ENCODE measurements around the gene APEH. TPM values are rescaled to one million over a fixed set of nuclear protein-coding genes. Genes with fewer than 3 reads are reported as not detected.

Gene APEH
- total and polyA plus RNA-seq, 2 experiments from 2014 or later, result 170 to 264 TPM

DNA sequence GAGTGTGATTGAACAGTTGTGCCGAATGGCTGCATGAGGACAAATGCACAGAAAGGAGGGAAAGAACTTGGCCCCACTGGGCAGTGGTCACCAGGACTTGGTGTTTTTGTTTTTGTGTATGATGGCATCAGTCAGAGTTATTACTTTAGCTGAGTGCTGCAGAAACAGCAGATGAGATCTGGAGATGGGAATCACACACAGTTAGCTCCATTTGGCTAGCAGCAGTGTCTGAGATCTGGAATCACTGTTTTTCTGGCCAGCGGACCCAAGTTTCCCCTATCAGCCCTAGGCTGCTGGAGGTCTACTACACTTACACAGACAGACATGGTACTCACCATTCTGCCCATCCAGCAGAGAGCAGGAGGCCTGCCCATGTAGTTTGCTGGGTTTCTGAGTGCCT lies 45.9 kb upstream of the APEH start:
- no peaks in the 10 kb centered on the region for H3K4me1 ChIP-seq (ENCODE audit: insufficient read depth)
- no peaks in the 10 kb centered on the region for H3K36me3 ChIP-seq (ENCODE audit: insufficient read depth)
- H2AFZ ChIP-seq, result no peak overlapping the region
- ATAC-seq (no peak), DNase-seq (ENCODE audit: low spot score) (no peak)
- Mint-ChIP-seq H3K27ac (no peak overlapping the region), H3K4me1 (no peaks in the 10 kb centered on the region), H3K27me3 (ENCODE audit: insufficient read depth, low read depth, poor library complexity) (peaks cover 1% of the 10 kb centered on the region), H3K36me3 (ENCODE audit: low read depth) (peaks cover 15% of the 10 kb centered on the region; the same call in 2 of the 3 replicates), H3K4me3 (no peak overlapping the region), H3K9me3 (peaks cover 10% of the 10 kb centered on the region; the same call in 2 of the 3 replicates)
- no peaks in the 10 kb centered on the region for H3K79me2 ChIP-seq (replicated peaks; ENCODE audit: insufficient read depth)
- H3K27ac ChIP-seq (ENCODE audit: low read depth), result no peak overlapping the region
- no peak overlapping the region for H3K4me2 ChIP-seq
- H3K9me2 ChIP-seq (ENCODE audit: insufficient read depth), result no peaks in the 10 kb centered on the region
- no peak overlapping the region for H3K4me3 ChIP-seq
- no peaks in the 10 kb centered on the region for H3F3A ChIP-seq (replicated peaks; ENCODE audit: low read depth)
- no peak for TF ChIP-seq POLR2AphosphoS5 (IDR thresholded peaks at IDR 0.05; ENCODE audit: low read depth)
- TF ChIP-seq, protein P1, sequence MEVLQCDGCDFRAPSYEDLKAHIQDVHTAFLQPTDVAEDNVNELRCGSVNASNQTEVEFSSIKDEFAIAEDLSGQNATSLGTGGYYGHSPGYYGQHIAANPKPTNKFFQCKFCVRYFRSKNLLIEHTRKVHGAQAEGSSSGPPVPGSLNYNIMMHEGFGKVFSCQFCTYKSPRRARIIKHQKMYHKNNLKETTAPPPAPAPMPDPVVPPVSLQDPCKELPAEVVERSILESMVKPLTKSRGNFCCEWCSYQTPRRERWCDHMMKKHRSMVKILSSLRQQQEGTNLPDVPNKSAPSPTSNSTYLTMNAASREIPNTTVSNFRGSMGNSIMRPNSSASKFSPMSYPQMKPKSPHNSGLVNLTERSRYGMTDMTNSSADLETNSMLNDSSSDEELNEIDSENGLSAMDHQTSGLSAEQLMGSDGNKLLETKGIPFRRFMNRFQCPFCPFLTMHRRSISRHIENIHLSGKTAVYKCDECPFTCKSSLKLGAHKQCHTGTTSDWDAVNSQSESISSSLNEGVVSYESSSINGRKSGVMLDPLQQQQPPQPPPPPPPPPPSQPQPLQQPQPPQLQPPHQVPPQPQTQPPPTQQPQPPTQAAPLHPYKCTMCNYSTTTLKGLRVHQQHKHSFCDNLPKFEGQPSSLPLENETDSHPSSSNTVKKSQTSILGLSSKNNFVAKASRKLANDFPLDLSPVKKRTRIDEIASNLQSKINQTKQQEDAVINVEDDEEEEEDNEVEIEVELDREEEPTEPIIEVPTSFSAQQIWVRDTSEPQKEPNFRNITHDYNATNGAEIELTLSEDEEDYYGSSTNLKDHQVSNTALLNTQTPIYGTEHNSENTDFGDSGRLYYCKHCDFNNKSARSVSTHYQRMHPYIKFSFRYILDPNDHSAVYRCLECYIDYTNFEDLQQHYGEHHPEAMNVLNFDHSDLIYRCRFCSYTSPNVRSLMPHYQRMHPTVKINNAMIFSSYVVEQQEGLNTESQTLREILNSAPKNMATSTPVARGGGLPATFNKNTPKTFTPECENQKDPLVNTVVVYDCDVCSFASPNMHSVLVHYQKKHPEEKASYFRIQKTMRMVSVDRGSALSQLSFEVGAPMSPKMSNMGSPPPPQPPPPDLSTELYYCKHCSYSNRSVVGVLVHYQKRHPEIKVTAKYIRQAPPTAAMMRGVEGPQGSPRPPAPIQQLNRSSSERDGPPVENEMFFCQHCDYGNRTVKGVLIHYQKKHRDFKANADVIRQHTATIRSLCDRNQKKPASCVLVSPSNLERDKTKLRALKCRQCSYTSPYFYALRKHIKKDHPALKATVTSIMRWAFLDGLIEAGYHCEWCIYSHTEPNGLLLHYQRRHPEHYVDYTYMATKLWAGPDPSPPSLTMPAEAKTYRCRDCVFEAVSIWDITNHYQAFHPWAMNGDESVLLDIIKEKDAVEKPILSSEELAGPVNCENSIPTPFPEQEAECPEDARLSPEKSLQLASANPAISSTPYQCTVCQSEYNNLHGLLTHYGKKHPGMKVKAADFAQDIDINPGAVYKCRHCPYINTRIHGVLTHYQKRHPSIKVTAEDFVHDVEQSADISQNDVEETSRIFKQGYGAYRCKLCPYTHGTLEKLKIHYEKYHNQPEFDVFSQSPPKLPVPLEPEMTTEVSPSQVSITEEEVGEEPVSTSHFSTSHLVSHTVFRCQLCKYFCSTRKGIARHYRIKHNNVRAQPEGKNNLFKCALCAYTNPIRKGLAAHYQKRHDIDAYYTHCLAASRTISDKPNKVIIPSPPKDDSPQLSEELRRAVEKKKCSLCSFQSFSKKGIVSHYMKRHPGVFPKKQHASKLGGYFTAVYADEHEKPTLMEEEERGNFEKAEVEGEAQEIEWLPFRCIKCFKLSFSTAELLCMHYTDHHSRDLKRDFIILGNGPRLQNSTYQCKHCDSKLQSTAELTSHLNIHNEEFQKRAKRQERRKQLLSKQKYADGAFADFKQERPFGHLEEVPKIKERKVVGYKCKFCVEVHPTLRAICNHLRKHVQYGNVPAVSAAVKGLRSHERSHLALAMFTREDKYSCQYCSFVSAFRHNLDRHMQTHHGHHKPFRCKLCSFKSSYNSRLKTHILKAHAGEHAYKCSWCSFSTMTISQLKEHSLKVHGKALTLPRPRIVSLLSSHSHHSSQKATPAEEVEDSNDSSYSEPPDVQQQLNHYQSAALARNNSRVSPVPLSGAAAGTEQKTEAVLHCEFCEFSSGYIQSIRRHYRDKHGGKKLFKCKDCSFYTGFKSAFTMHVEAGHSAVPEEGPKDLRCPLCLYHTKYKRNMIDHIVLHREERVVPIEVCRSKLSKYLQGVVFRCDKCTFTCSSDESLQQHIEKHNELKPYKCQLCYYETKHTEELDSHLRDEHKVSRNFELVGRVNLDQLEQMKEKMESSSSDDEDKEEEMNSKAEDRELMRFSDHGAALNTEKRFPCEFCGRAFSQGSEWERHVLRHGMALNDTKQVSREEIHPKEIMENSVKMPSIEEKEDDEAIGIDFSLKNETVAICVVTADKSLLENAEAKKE (CRISPR knock-in tag; IDR thresholded peaks at IDR 0.05), result no peak
- TF ChIP-seq EZH2 (IDR thresholded peaks at IDR 0.05; ENCODE audit: low read depth, unreplicated experiment), result no peak
- TF ChIP-seq ZNF114 (CRISPR knock-in tag; IDR thresholded peaks at IDR 0.05), result no peak
- TF ChIP-seq REST (IDR thresholded peaks at IDR 0.05; ENCODE audit: unreplicated experiment), result no peak
- TF ChIP-seq ETS1 (IDR thresholded peaks at IDR 0.05), result no peak
- TF ChIP-seq NANOG (IDR thresholded peaks at IDR 0.05; ENCODE audit: borderline replicate concordance), result no peak
- TF ChIP-seq, protein P2, sequence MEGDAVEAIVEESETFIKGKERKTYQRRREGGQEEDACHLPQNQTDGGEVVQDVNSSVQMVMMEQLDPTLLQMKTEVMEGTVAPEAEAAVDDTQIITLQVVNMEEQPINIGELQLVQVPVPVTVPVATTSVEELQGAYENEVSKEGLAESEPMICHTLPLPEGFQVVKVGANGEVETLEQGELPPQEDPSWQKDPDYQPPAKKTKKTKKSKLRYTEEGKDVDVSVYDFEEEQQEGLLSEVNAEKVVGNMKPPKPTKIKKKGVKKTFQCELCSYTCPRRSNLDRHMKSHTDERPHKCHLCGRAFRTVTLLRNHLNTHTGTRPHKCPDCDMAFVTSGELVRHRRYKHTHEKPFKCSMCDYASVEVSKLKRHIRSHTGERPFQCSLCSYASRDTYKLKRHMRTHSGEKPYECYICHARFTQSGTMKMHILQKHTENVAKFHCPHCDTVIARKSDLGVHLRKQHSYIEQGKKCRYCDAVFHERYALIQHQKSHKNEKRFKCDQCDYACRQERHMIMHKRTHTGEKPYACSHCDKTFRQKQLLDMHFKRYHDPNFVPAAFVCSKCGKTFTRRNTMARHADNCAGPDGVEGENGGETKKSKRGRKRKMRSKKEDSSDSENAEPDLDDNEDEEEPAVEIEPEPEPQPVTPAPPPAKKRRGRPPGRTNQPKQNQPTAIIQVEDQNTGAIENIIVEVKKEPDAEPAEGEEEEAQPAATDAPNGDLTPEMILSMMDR (conservative IDR thresholded peaks at IDR 0.05; ENCODE audit: low read depth in 2 of 2), result no peak
- no peak for TF ChIP-seq ZNF331 (CRISPR knock-in tag; IDR thresholded peaks at IDR 0.05; ENCODE audit: low read depth)
- TF ChIP-seq CREB1 (CRISPR knock-in tag; IDR thresholded peaks at IDR 0.05; ENCODE audit: low read depth), result no peak
- no peak for TF ChIP-seq JUNB (IDR thresholded peaks at IDR 0.05; ENCODE audit: unreplicated experiment)
- no peak for TF ChIP-seq EZH2phosphoT487 (IDR thresholded peaks at IDR 0.05; ENCODE audit: unreplicated experiment)
- no peak for TF ChIP-seq STAT1 (IDR thresholded peaks at IDR 0.05; ENCODE audit: unreplicated experiment)
- no peaks in the 10 kb centered on the region for H3K27me3 ChIP-seq (ENCODE audit: insufficient read depth)
- H4K20me1 ChIP-seq (replicated peaks; ENCODE audit: insufficient read depth), result no peaks in the 10 kb centered on the region; the same call in 1 of the 2 replicates

All from GM23338 (cell line).